Activated T-helper 2 cell treated with anti-CD3 and anti-CD28 coated beads, Interferon-gamma antibody, Interleukin-2, Interleukin-4, amounts not matched to agents 10 μg/mL and 5 μg/mL and 100 μg/mL, durations not matched to agents 14 hours and 24 hours and 36 hours (primary cell): ENCODE data around the gene ATP2B1. TPM values are rescaled to one million over a fixed set of nuclear protein-coding genes. Genes with fewer than 3 reads are reported as not detected.

Source experiments
- DNase-seq: peaks from one replicate; pipeline ENCODE4 v3.0.0; 2021; ENCODE audit warnings: low spot score
- H3K27ac Mint-ChIP-seq: one replicate; pipeline ENCODE4 v1.8.0; 2021; ENCODE audit warnings: mixed read lengths
- H3K27me3 Mint-ChIP-seq: one replicate; pipeline ENCODE4 v1.8.0; 2021; ENCODE audit warnings: low read depth, mixed read lengths
- H3K36me3 Mint-ChIP-seq: one replicate; pipeline ENCODE4 v1.8.0; 2021; ENCODE audit warnings: low read depth, mixed read lengths
- H3K4me1 Mint-ChIP-seq: one replicate; pipeline ENCODE4 v1.8.0; 2021; ENCODE audit warnings: low read depth, mixed read lengths
- H3K4me3 Mint-ChIP-seq: one replicate; pipeline ENCODE4 v1.8.0; 2021; ENCODE audit warnings: low read depth, mild to moderate bottlenecking, moderate library complexity, mixed read lengths
- H3K9me3 Mint-ChIP-seq: one replicate; pipeline ENCODE4 v1.8.0; 2021; ENCODE audit warnings: mixed read lengths
- intact Hi-C: fragments of 100-400 bp; cut with micrococcal nuclease; formaldehyde crosslinking; loops from one replicate; pipeline ENCODE4 v1.15.1; 2023
- total RNA-seq: library from RNA; stranded (reverse); gene quantifications from 2 replicates; pipeline ENCODE4 v1.2.3, GENCODE V29; 2022

ATP2B1 gene
- total RNA-seq, 1 donor from 2014 or later: 21.0 TPM

GRCh38 chr12:89680409-89680808 is 28.2 kb downstream of the ATP2B1 start:
- peaks cover 25% of the 10 kb centered on the region for H3K36me3 Mint-ChIP-seq
- DNase-seq: no peak
- H3K9me3 Mint-ChIP-seq: peaks cover 39% of the 10 kb centered on the region
- H3K4me1 Mint-ChIP-seq: peaks cover 14% of the 10 kb centered on the region
- H3K4me3 Mint-ChIP-seq: no peak overlapping the region
- H3K27ac Mint-ChIP-seq: no peak overlapping the region
- no peaks in the 10 kb centered on the region for H3K27me3 Mint-ChIP-seq
- intact Hi-C loops: no loop called here

DNA sequence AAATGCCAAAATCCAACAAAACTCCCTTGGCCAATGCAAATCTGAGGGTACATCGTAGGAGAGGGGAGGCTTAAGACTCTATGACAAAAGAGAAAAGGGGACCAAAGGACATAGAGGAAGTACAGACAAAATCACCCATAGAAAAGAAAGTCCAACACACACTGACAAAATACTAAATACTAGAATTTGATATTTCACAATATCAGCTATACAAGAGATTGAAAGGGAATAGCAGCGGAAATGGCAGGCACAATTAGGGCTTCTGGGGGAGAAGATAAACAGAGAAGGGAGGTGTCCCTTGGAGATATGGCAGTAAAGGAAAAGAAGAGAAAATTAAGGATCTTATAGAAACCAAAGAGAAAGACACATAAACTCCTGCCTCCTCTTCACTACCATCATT is 29.0 kb downstream of the ATP2B1 start:
- no peak for DNase-seq
- H3K9me3 Mint-ChIP-seq: peaks cover 39% of the 10 kb centered on the region
- H3K4me1 Mint-ChIP-seq: peaks cover 14% of the 10 kb centered on the region
- peaks cover 25% of the 10 kb centered on the region for H3K36me3 Mint-ChIP-seq
- H3K4me3 Mint-ChIP-seq: no peak overlapping the region
- H3K27me3 Mint-ChIP-seq: no peaks in the 10 kb centered on the region
- intact Hi-C loops: no loop called here
- no peak overlapping the region for H3K27ac Mint-ChIP-seq

- Mint-ChIP-seq H3K9me3 (peaks cover 36% of the 10 kb centered on the region), H3K4me1 (peaks cover 16% of the 10 kb centered on the region), H3K27ac (no peak overlapping the region), H3K27me3 (no peaks in the 10 kb centered on the region), H3K36me3 (peaks cover 25% of the 10 kb centered on the region), H3K4me3 (no peak overlapping the region)
- intact Hi-C loops: no loop called here
- DNase-seq: no peak
Observed at GRCh38 chr12:89678225-89678624, 30.4 kb downstream of the ATP2B1 start.

DNA sequence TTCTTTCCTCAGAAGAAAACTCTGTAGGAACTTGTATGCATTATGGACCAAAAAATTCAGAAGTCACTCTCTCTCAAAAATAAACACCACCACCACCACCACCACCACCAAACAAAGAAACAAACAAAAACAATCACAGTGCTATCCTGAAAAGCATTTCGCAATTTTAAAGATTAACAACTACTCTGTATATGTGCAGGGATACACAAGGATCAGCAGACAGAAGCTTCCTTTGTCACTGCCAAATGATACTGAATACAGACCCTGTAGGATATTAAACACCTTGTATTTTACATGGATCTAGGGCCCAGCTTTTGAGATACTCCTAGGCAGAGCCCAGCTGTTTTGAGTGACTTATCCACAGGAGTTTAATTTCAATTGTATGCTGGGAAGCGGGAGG is 31.7 kb downstream of the ATP2B1 start:
- intact Hi-C loops: no loop called here
- Mint-ChIP-seq H3K27me3 (no peaks in the 10 kb centered on the region), H3K9me3 (peaks cover 23% of the 10 kb centered on the region), H3K36me3 (peaks cover 18% of the 10 kb centered on the region), H3K4me3 (no peak overlapping the region), H3K4me1 (peaks cover 26% of the 10 kb centered on the region), H3K27ac (no peak overlapping the region)
- DNase-seq: no peak

DNA sequence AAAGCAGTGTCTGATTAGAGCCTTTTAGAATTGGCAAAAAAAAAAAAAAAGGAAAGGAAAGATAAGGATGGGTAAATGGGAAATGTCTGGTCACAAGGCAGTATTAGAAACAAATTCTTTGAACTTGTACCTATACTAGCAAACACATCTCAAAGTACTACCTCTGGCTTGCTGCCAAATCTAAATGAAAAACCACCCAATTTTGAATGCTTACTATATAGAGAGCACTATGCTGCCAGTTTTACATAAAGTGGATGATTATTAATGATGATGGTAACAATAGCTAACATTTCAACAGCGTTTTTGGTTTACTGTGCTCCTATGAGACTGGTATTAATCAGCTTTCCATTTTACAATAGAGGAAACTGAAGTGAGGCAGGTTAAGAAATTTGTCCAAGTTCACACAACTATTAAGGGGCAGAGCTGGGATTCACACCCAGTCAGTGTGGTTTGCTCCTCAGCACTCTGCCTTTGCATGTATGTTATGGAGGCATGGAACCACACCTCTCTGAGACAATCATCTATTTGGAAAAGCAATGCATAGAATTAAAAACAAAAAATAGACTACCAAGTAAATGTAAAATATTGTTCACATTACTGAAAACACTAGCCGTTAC is 34.2 kb downstream of the ATP2B1 start:
- Mint-ChIP-seq H3K27ac (no peak overlapping the region), H3K9me3 (peaks cover 1% of the 10 kb centered on the region), H3K4me1 (peaks cover 35% of the 10 kb centered on the region), H3K4me3 (no peak overlapping the region), H3K27me3 (no peaks in the 10 kb centered on the region), H3K36me3 (peaks cover 3% of the 10 kb centered on the region)
- DNase-seq: no peak
- intact Hi-C loops: loop anchor here (5.0 kb wide), 1 partner anchor 77 kb away; no protein-coding TSS in a partner anchor

DNA sequence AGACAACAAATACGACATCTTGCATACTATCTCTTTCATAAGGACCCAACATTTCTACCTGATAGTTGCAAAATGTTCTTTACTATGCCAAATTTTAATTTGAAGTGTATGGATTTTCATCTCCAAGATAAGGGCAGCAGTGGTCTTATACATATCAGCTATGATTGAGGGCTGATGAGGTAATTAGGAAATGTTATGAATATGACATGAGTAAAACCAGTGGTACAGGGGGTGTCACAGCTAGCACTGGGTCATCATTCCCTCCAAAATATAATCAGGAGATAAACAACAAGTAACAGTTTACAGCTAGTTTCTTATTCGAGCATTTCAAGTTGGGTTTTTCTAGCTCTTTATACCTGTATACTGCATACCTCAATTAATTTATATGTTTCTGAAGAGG is 35.0 kb downstream of the ATP2B1 start:
- H3K4me1 Mint-ChIP-seq: peaks cover 35% of the 10 kb centered on the region
- no peak overlapping the region for H3K27ac Mint-ChIP-seq
- no peaks in the 10 kb centered on the region for H3K9me3 Mint-ChIP-seq
- no peaks in the 10 kb centered on the region for H3K36me3 Mint-ChIP-seq
- intact Hi-C loops: loop anchor here (5.0 kb wide), 1 partner anchor 76 kb away; no protein-coding TSS in a partner anchor
- no peaks in the 10 kb centered on the region for H3K27me3 Mint-ChIP-seq
- no peak overlapping the region for H3K4me3 Mint-ChIP-seq
- DNase-seq: no peak

DNA sequence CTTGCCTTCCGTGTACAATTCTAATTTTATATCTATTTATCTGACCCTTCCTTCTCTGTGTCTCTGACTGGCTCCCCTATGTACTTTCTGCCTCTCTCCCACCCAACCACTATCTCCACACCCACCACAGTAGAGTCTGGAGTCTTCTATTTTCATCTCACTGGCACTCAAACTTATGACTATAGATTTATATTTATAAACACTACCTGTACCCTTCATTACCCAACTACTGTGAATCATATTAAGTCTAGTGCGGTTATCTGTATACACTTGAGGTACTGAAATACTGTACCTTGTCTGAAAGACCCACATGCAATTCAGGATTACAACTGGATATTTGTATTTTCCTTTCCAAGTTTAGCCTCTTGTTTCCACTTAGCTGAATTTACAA is 36.1 kb downstream of the ATP2B1 start:
- no peak for DNase-seq
- Mint-ChIP-seq H3K27ac (no peak overlapping the region), H3K4me3 (no peak overlapping the region), H3K4me1 (peaks cover 27% of the 10 kb centered on the region), H3K27me3 (no peaks in the 10 kb centered on the region), H3K36me3 (no peaks in the 10 kb centered on the region), H3K9me3 (no peaks in the 10 kb centered on the region)
- intact Hi-C loops: loop anchor here (5.0 kb wide), 1 partner anchor 75 kb away; no protein-coding TSS in a partner anchor

DNA sequence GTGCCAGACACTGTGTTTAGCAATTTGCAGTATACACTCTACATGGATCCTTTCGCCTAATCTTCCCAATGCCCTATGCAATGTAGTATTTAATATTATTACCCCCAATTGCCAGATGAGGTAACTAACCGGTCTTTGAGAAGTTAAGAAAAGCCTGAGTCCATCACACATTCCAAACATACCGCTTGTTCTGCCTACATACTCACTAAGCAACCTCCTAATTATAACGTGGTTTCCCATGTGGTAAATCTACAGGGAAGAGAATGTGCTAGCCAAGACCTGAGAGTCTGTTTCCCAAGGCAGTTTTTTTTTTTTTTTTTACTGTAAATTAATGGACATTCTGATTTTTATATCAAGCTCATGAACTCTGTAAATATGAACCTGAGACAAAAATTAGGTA is 37.2 kb downstream of the ATP2B1 start:
- H3K27ac Mint-ChIP-seq: no peak overlapping the region
- H3K27me3 Mint-ChIP-seq: no peaks in the 10 kb centered on the region
- H3K9me3 Mint-ChIP-seq: no peaks in the 10 kb centered on the region
- intact Hi-C loops: loop anchor here (5.0 kb wide), 1 partner anchor 74 kb away; no protein-coding TSS in a partner anchor
- H3K4me1 Mint-ChIP-seq: peaks cover 25% of the 10 kb centered on the region
- H3K36me3 Mint-ChIP-seq: no peaks in the 10 kb centered on the region
- no peak for DNase-seq
- H3K4me3 Mint-ChIP-seq: no peak overlapping the region

DNA sequence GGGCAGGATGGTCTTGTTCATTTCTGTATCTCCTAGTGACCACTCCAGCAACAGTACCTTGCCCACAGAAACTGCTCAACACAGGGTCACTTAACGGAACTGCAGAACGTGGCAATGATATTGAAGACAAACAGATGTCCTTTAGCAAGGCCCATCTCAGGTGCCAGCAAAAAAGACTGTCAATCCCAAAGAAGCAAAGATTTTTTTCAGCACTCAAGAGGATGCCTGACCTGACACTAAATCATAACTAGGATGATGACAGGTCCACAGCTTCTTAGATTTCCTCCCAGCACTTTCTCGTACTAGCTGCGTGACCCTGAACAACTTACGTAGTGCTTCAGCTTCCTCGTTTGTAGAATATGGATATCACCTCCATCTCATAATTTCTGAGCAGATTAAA is 39.4 kb downstream of the ATP2B1 start:
- Mint-ChIP-seq H3K27me3 (no peaks in the 10 kb centered on the region), H3K27ac (no peak overlapping the region), H3K4me1 (peaks cover 27% of the 10 kb centered on the region), H3K9me3 (no peaks in the 10 kb centered on the region), H3K36me3 (no peaks in the 10 kb centered on the region), H3K4me3 (no peak overlapping the region)
- intact Hi-C loops: no loop called here
- no peak for DNase-seq

GRCh38 chr12:89665556-89665955 is 43.1 kb downstream of the ATP2B1 start:
- intact Hi-C loops: no loop called here
- Mint-ChIP-seq H3K4me3 (no peak overlapping the region), H3K36me3 (no peaks in the 10 kb centered on the region), H3K27me3 (no peaks in the 10 kb centered on the region), H3K27ac (no peak overlapping the region), H3K4me1 (peaks cover 25% of the 10 kb centered on the region), H3K9me3 (no peaks in the 10 kb centered on the region)
- DNase-seq: no peak

DNA sequence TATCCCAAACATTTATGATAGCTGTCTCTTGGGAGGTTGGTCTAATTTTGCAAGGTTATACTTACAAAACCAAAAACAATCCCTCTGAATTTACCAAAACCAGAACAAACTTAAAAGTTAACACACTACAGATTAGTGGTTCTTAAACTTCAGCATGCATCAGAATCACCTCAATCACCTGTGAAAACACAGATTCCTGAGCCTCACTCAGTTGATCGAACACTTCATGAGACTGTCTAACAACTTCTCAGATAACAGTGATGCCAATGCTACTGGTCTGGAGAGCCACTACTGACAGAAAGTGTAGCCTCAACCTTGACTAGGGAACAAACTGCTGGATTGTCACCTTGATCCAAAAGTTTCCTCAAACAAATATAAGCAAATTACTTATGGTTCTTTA is 44.2 kb downstream of the ATP2B1 start:
- Mint-ChIP-seq H3K36me3 (no peaks in the 10 kb centered on the region), H3K4me3 (no peak overlapping the region), H3K27me3 (no peaks in the 10 kb centered on the region), H3K4me1 (peaks cover 26% of the 10 kb centered on the region), H3K27ac (no peak overlapping the region), H3K9me3 (no peaks in the 10 kb centered on the region)
- DNase-seq: no peak
- intact Hi-C loops: loop anchor here (5.0 kb wide), 3 partner anchors 43 to 97 kb away; partner anchors contain the start of gene ATP2B1

DNA sequence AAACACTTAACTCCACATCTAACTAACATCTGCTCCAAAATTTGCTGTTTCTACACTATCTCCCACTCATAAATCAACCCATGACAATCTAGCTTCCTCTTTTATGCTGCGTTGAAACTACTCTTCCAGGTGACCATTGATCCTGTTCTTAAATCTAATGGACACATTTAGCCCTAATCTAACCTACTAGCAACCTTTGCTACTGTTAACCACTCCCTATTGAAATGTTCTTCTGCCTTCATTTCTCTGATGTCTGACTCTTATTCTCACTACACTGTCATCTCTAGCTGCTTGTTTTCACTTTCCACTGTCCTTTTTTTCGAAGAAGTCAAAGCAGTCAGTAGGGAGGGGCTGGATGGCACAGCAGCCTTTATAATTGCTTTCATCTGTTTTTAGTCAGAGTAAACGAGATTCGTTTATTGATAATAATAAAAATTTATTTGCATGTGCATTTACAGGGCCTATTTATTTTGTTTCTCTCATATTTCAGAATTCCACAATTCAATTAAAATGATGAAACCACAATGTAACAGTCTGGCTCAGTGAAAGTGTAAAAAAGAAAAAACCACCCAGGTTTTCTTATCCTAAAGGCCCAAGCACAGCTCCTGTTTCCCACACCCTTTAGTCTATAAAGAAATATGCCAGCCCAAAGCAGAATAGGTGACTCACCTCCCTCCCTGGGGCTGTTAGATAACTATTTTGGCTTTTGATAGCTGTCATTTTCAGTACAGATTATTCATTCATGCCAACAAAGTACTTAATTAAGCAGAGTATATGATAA is 44.9 kb downstream of the ATP2B1 start:
- Mint-ChIP-seq H3K27me3 (no peaks in the 10 kb centered on the region), H3K4me1 (peaks cover 26% of the 10 kb centered on the region), H3K27ac (peak overlapping the region; percentile 10), H3K4me3 (peak overlapping the region; percentile 9), H3K36me3 (no peaks in the 10 kb centered on the region), H3K9me3 (no peaks in the 10 kb centered on the region)
- no peak for DNase-seq
- intact Hi-C loops: loop anchor here (5.0 kb wide), 3 partner anchors 44 to 96 kb away; partner anchors contain the start of gene ATP2B1

DNA sequence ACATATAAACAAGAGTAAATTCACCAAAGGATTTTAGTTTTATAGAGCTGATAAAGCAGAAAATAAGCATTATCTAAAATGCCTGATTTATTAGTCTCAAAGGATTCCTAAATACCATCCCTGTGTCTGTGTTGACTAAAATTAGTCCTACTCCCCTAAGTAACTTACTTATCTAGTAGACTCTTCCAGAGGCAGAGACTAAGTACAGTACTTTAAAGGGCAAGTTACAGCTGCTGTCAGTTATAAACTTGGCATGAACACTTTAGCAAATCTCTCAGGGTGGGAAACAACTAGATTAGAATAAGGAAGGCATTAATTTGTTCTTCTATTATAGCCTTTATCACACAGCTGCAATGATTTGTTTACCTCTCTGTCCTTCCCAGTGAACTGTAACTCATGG is 46.0 kb downstream of the ATP2B1 start:
- Mint-ChIP-seq H3K4me1 (peaks cover 26% of the 10 kb centered on the region), H3K9me3 (no peaks in the 10 kb centered on the region), H3K4me3 (no peak overlapping the region), H3K27me3 (no peaks in the 10 kb centered on the region), H3K36me3 (no peaks in the 10 kb centered on the region), H3K27ac (no peak overlapping the region)
- DNase-seq: no peak
- intact Hi-C loops: loop anchor here (5.0 kb wide), 3 partner anchors 45 to 95 kb away; partner anchors contain the start of gene ATP2B1
